Mesendoderm (in vitro differentiated cells): ENCODE measurements around the gene CCDC134. TPM values are rescaled to one million over a fixed set of nuclear protein-coding genes. Genes with fewer than 3 reads are reported as not detected.

Experiments
- DNase-seq: peaks from one replicate; pipeline ENCODE4 v3.0.0; 2013
- H2AK5ac ChIP-seq: 2 replicates; pipeline ENCODE4 v1.6.1; 2013; ENCODE audit warnings: low read length, inconsistent platforms
- H2BK120ac ChIP-seq: 2 replicates; pipeline ENCODE4 v1.6.1; 2013; ENCODE audit warnings: low read depth, mild to moderate bottlenecking, low read length, moderate library complexity, mixed read lengths
- H2BK15ac ChIP-seq: replicated peaks from 2 replicates; pipeline ENCODE4 v1.6.1; 2013; ENCODE audit warnings: low read depth, mild to moderate bottlenecking, moderate library complexity
- H2BK5ac ChIP-seq: 2 replicates; pipeline ENCODE4 v1.6.1; 2013; ENCODE audit warnings: low read length, inconsistent platforms
- H3K18ac ChIP-seq: 2 replicates; pipeline ENCODE4 v1.6.1; 2013; ENCODE audit warnings: mild to moderate bottlenecking, low read length, mixed read lengths
- H3K23ac ChIP-seq: one replicate; pipeline ENCODE4 v1.6.1; 2013; ENCODE audit warnings: low read length
- H3K27ac ChIP-seq: 2 replicates; pipeline ENCODE4 v1.5.1; 2013; ENCODE audit warnings: low read depth, mild to moderate bottlenecking, inconsistent platforms, low read length, moderate library complexity
- H3K27me3 ChIP-seq: 2 replicates; pipeline ENCODE4 v1.6.1; 2013; ENCODE audit warnings: low read length, control low read depth, mild to moderate bottlenecking, inconsistent platforms; ENCODE audit not compliant: insufficient read depth, poor library complexity
- H3K36me3 ChIP-seq: 2 replicates; pipeline ENCODE4 v1.6.1; 2013; ENCODE audit warnings: low read length, inconsistent platforms; ENCODE audit not compliant: control insufficient read depth, insufficient read depth
- H3K4ac ChIP-seq: one replicate; pipeline ENCODE4 v1.6.1; 2013; ENCODE audit warnings: low read depth, mild to moderate bottlenecking, low read length, moderate library complexity
- H3K4me1 ChIP-seq: 2 replicates; pipeline ENCODE4 v1.6.1; 2013; ENCODE audit warnings: low read depth, low read length, inconsistent platforms; ENCODE audit not compliant: control insufficient read depth
- H3K4me2 ChIP-seq: 2 replicates; pipeline ENCODE4 v1.6.1; 2013; ENCODE audit warnings: low read length
- H3K4me3 ChIP-seq: 2 replicates; pipeline ENCODE4 v1.5.1; 2013; ENCODE audit warnings: mild to moderate bottlenecking, low read length
- H3K56ac ChIP-seq: one replicate; pipeline ENCODE4 v1.6.1; 2013; ENCODE audit warnings: low read length
- H3K79me1 ChIP-seq: 2 replicates; pipeline ENCODE4 v1.6.1; 2013; ENCODE audit warnings: low read length, inconsistent platforms
- H3K79me2 ChIP-seq: 2 replicates; pipeline ENCODE4 v1.6.1; 2013; ENCODE audit warnings: mild to moderate bottlenecking, low read length; ENCODE audit not compliant: control insufficient read depth, insufficient read depth
- H3K9ac ChIP-seq: 2 replicates; pipeline ENCODE4 v1.6.1; 2013; ENCODE audit warnings: low read length, inconsistent platforms
- H4K5ac ChIP-seq: one replicate; pipeline ENCODE4 v1.6.1; 2013; ENCODE audit warnings: low read length
- H4K8ac ChIP-seq: one replicate; pipeline ENCODE4 v1.6.1; 2013; ENCODE audit warnings: low read depth, mild to moderate bottlenecking, control low read depth, low read length, moderate library complexity
- WGBS: extraction: QIAGEN DNeasy Blood & Tissue Kit; methylation state at CpG from one replicate; pipeline ENCODE4 v1.1.7; 2013; ENCODE audit warnings: low lambda C conversion rate, missing lambda C conversion rate; ENCODE audit not compliant: insufficient coverage; ENCODE audit errors: extremely low coverage; 5-methylcytosine and 5-hydroxymethylcytosine counted together
- polyA plus RNA-seq, 2 experiments: library from polyadenylated mRNA; stranded (reverse); fragments of 200-250 nt; gene quantifications; one replicate each; pipeline ENCODE4 v1.2.3, GENCODE V29; 2013

Gene CCDC134
- polyA plus RNA-seq (2013, experiment 1 of 2): 8.3 TPM
- 8.0 TPM for polyA plus RNA-seq (2013, experiment 2 of 2)

DNA sequence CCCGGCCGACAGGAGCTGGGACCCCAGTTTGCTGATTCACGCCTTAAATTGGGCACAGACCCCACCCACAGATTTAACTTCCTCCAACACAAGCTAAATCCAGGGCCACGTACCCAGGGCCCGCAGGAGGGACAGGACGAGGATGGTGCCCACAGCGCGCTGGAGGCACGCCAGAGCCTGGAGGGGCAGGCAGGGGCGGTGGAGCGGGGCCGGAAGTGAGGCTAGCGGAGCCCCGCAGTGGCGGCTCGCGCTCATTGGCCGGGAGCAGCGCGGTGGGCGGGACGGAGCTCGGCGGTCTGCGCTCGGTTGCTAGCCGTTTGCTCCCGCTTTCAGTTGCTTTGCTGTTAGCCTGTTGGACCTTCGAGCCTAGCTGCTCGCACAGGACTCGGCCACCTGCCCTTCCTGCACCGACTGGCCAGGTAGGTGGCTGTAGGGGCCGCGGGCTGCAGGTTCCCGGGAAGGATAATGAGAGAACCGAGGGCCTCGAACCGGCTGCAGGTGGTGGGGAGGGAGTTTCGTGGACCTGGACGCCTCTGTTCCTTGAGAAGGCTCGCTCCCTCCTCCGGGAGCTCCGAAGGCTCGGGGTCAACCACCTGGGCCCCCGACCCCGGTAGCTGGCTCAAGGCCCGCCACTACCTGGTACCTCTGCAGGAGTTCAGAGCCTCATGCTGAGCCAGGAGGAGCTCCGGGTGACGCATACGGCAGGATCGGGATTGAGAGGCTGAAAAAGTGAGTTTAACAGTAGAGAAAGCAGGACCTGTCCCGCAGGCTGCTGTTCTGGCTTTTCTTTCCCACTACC, at the start of gene CCDC134:
TSS of gene CCDC134 (plus strand) at position 332 of the 799 bp plus-strand sequence. CDS start 8,212 bp downstream, outside the sequence.
- DNase-seq: peak; percentile 89
- Histone ChIP-seq H3K23ac (no peak within 1 kb of the TSS), H3K56ac (peak within 1 kb of the TSS; percentile 81), H2AK5ac (no peak within 1 kb of the TSS), H2BK15ac (no peak within 1 kb of the TSS), H2BK5ac (no peak within 1 kb of the TSS), H3K27ac (peak within 1 kb of the TSS; percentile 79), H3K9ac (peak within 1 kb of the TSS; percentile 83), H3K18ac (peak within 1 kb of the TSS; percentile 29), H3K4me2 (peak within 1 kb of the TSS; percentile 86), H3K79me1 (no peaks in the 10 kb centered on the region), H3K79me2 (peaks cover 4% of the 10 kb centered on the region), H3K36me3 (no peaks in the 10 kb centered on the region), H2BK120ac (no peak within 1 kb of the TSS), H3K4ac (peak within 1 kb of the TSS; percentile 56), H4K8ac (no peak within 1 kb of the TSS), H3K4me1 (no peaks in the 10 kb centered on the region), H4K5ac (no peak within 1 kb of the TSS), H3K4me3 (peak within 1 kb of the TSS; percentile 74), H3K27me3 (no peaks in the 10 kb centered on the region)
- WGBS: no CpG with 5 or more reads among the region's 52 CpGs

DNA sequence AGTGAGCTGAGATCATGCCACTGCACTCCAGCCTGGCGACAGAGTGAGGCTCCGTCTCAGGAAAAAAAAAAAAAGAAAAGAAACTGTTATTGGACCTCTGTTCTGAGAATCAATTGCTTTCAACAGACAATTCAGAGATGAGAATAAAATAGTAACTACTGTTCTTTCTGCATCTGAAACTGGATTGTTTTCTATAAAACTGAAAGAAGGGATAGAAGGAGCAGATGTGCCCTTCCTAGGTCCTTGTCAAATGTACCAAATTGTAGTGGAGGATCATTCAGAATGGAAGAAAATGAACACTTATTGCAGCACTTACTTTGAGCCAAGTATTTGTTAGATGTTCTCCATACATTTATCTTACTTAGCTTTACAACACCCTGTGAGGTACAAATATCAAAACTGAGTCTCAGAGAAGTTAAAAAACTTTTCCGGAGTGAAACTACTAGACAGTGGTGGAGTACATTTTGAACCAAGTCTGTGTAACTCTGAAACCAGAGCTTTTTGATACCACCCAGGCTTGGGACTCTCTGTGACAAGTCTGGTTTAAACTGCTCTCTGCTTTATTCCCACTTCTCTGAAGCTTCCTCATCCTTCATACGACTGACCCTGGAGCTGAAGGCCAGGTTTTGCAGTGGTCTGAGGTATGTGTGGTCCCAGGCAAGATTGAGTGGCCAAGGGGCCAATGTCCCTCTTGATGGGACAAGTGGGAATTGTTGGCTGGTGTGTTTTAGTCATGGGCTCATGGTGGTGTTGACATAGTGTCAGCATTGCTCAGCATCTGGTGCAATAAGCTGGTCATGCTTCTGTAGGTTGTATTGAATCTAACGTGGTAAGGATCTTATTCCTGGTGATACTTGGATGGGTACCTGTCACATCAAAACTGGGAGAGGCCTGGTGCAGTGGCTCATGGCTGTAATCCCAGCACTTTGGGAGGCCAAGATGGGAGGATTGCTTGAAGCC, 48.2 kb upstream of the CCDC134 start:
- Histone ChIP-seq H3K9ac (no peak overlapping the region), H3K18ac (no peak overlapping the region), H3K56ac (no peak overlapping the region), H3K36me3 (no peaks in the 10 kb centered on the region), H2BK120ac (no peak overlapping the region), H3K79me1 (no peaks in the 10 kb centered on the region), H4K8ac (no peak overlapping the region), H2BK15ac (no peak overlapping the region), H2AK5ac (no peak overlapping the region), H3K23ac (no peak overlapping the region), H3K79me2 (no peaks in the 10 kb centered on the region), H3K4me3 (no peak overlapping the region), H4K5ac (no peak overlapping the region), H3K4ac (no peak overlapping the region), H3K4me2 (no peak overlapping the region), H3K4me1 (no peaks in the 10 kb centered on the region), H2BK5ac (no peak overlapping the region), H3K27me3 (no peaks in the 10 kb centered on the region), H3K27ac (no peak overlapping the region)
- no peak for DNase-seq
- no CpG with 5 or more reads among the region's 5 CpGs for WGBS

DNA sequence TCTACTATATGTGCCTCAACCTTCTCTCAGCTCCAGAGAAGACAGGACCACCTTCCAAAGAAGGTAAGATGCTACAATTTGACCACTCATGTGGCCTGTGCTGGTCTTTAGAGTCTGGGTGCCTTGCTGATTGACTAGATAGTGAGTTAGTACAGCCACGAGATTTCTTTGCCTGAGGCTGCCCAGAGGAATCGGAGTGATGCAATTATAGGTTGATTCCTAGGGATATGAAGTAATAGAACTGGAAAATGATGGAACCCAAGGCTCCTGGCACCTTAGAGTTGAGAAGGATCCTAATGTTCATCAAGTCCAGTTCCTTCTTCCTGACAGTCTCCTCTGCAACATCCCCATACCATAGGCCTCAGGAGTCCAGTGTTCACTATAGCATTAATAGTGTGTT, 46.5 kb upstream of the CCDC134 start:
- Histone ChIP-seq H3K4me3 (no peak overlapping the region), H4K5ac (no peak overlapping the region), H4K8ac (no peak overlapping the region), H3K79me1 (no peaks in the 10 kb centered on the region), H3K4ac (no peak overlapping the region), H3K4me2 (no peak overlapping the region), H3K27ac (no peak overlapping the region), H3K27me3 (no peaks in the 10 kb centered on the region), H3K4me1 (no peaks in the 10 kb centered on the region), H3K18ac (no peak overlapping the region), H3K56ac (no peak overlapping the region), H2BK15ac (no peak overlapping the region), H2BK120ac (no peak overlapping the region), H2AK5ac (no peak overlapping the region), H3K23ac (no peak overlapping the region), H3K9ac (no peak overlapping the region), H3K79me2 (no peaks in the 10 kb centered on the region), H3K36me3 (no peaks in the 10 kb centered on the region), H2BK5ac (no peak overlapping the region)
- DNase-seq: no peak
- WGBS: no CpG with 5 or more reads among the region's 2 CpGs

DNA sequence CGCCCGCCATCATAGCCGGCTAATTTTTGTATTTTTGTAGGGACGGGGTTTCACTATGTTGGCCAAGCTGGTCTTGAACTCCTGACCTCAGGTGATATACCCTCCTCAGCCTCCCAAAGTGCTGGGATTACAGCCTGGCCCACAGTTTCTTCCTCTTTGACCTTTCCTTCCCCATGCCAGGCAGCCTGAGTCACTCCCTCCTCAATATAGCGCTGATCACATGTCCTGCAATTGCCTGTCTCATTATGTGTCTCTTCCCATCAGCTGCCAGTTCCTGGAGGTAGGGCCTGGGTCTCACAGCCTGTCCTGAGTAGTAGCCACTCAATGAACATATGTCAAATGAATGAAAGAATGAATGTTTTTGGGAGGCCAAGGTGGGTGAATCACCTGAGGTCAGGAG, 43.0 kb upstream of the CCDC134 start:
- H3K4me1 ChIP-seq: no peaks in the 10 kb centered on the region
- no peaks in the 10 kb centered on the region for H3K79me1 ChIP-seq
- H3K9ac ChIP-seq: no peak overlapping the region
- WGBS: no CpG with 5 or more reads among the region's 5 CpGs
- no peak overlapping the region for H2BK15ac ChIP-seq
- no peaks in the 10 kb centered on the region for H3K27me3 ChIP-seq
- no peak overlapping the region for H4K8ac ChIP-seq
- no peak overlapping the region for H2AK5ac ChIP-seq
- H3K36me3 ChIP-seq: no peaks in the 10 kb centered on the region
- no peak overlapping the region for H2BK120ac ChIP-seq
- H2BK5ac ChIP-seq: no peak overlapping the region
- no peak overlapping the region for H4K5ac ChIP-seq
- no peaks in the 10 kb centered on the region for H3K79me2 ChIP-seq
- no peak overlapping the region for H3K4me3 ChIP-seq
- DNase-seq: no peak
- no peak overlapping the region for H3K56ac ChIP-seq
- H3K4ac ChIP-seq: no peak overlapping the region
- no peak overlapping the region for H3K27ac ChIP-seq
- no peak overlapping the region for H3K23ac ChIP-seq
- H3K18ac ChIP-seq: no peak overlapping the region
- no peak overlapping the region for H3K4me2 ChIP-seq

DNA sequence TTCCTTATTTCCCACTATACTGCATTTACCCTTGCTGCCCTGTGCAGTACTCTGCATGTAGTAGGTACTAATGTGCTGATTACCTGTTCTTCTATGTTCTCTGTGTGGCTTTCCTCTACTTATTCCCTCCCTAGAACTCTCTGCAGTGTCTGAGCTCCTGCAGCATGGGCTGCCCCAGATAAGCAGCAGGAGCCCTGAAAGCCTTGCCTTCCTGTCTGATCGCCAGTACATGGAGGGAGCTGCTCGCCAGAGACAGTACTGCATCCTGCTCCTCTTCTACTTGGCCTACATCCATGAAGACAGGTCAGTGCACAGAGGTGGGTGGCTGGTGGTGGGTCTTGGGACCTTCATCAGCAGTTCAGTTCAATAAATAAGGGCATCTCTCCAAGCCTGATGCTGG, 42.2 kb upstream of the CCDC134 start:
- no peak overlapping the region for H4K8ac ChIP-seq
- no peaks in the 10 kb centered on the region for H3K36me3 ChIP-seq
- no peaks in the 10 kb centered on the region for H3K79me1 ChIP-seq
- H2BK15ac ChIP-seq: no peak overlapping the region
- no peak overlapping the region for H3K18ac ChIP-seq
- H3K4me1 ChIP-seq: no peaks in the 10 kb centered on the region
- H3K56ac ChIP-seq: no peak overlapping the region
- H2BK120ac ChIP-seq: no peak overlapping the region
- no peak overlapping the region for H2BK5ac ChIP-seq
- no peak overlapping the region for H4K5ac ChIP-seq
- no peak for DNase-seq
- no peak overlapping the region for H3K27ac ChIP-seq
- no peak overlapping the region for H3K4me3 ChIP-seq
- H3K9ac ChIP-seq: no peak overlapping the region
- no peak overlapping the region for H2AK5ac ChIP-seq
- H3K4me2 ChIP-seq: no peak overlapping the region
- no peak overlapping the region for H3K4ac ChIP-seq
- H3K27me3 ChIP-seq: no peaks in the 10 kb centered on the region
- no peaks in the 10 kb centered on the region for H3K79me2 ChIP-seq
- H3K23ac ChIP-seq: no peak overlapping the region
- WGBS: no CpG with 5 or more reads among the region's 2 CpGs
